AG09319 (cell line): Measurements from ENCODE around the gene ST7.
A peak's percentile ranks its signal among the peaks of the same experiment; 100 is the strongest.

Experiments
- DNase-seq: peaks from one replicate; pipeline ENCODE4 v3.0.0-alpha.2; 2010; ENCODE audit warnings: low read depth; ENCODE audit errors: extremely low read depth
- CTCF ChIP-seq: IDR thresholded peaks from 2 replicates; pipeline ENCODE4 v1.5.1; 2011; ENCODE audit warnings: low read depth, mild to moderate bottlenecking, inconsistent platforms, low read length, moderate library complexity

The ST7 gene

GRCh38 chr7:117149692-117150091 is 196.4 kb downstream of the ST7 start:
- TF ChIP-seq CTCF = no peak
- DNase-seq = no peak

- DNase-seq = no peak
- TF ChIP-seq CTCF = no peak
Measured at GRCh38 chr7:117152213-117153007, 199.1 kb downstream of the ST7 start.

- no peak for TF ChIP-seq CTCF
- no peak for DNase-seq
Measured at GRCh38 chr7:117153016-117153545, 199.8 kb downstream of the ST7 start.

GRCh38 chr7:117154721-117155120 is 201.4 kb downstream of the ST7 start:
- TF ChIP-seq CTCF = no peak
- no peak for DNase-seq

GRCh38 chr7:117155694-117156093 is 202.4 kb downstream of the ST7 start:
- no peak for TF ChIP-seq CTCF
- no peak for DNase-seq

GRCh38 chr7:117157241-117158209 is 204.2 kb downstream of the ST7 start:
- DNase-seq = peak; percentile 77
- TF ChIP-seq CTCF = peak; percentile 46
